H4 (cell line): ENCODE measurements around the gene RAMACL. TPM values are rescaled to one million over a fixed set of nuclear protein-coding genes. Genes with fewer than 3 reads are reported as not detected.
"Not testable (repeated sequence)": the region's sequence is repeated elsewhere in the genome, so short reads cannot be mapped to it uniquely, and the experiment has no call there.

Experiments
- DNase-seq: peaks from one replicate; pipeline ENCODE4 v3.0.0-alpha.2; 2015; ENCODE audit warnings: low spot score
- total RNA-seq: library from RNA; depleted of rRNA; stranded (reverse); fragments of >200 nt; shearing (Covaris generic); gene quantifications from 2 replicates; pipeline ENCODE4 v1.2.3, GENCODE V29; 2014; rRNA removed

RAMACL gene
- total RNA-seq, result 0.04 and 0.08 TPM in 2 replicates

GRCh38 chr6:166586424-166587156 is at the start of gene RAMACL:
TSS of gene RAMACL (minus strand) at chr6:166586678. CDS start at chr6:166586477, 201 bp downstream.
- DNase-seq, result no peak

- no peak for DNase-seq
Observed at GRCh38 chr6:166635013-166635970, 48.8 kb upstream of the RAMACL start.

GRCh38 chr6:166634581-166634980 is 48.1 kb upstream of the RAMACL start:
- not testable (repeated sequence) for DNase-seq

- DNase-seq, result peak; percentile 33
Observed at GRCh38 chr6:166633732-166634535, 47.5 kb upstream of the RAMACL start.

GRCh38 chr6:166632731-166633130 is 46.3 kb upstream of the RAMACL start:
- no peak for DNase-seq

GRCh38 chr6:166630462-166630861 is 44.0 kb upstream of the RAMACL start:
- no peak for DNase-seq

GRCh38 chr6:166629628-166630027 is 43.1 kb upstream of the RAMACL start:
- DNase-seq, result no peak

- DNase-seq, result no peak
Observed at GRCh38 chr6:166627875-166628801, 41.7 kb upstream of the RAMACL start.

GRCh38 chr6:166627033-166627874 is 40.8 kb upstream of the RAMACL start, which contains the start of gene RPS6KA2:
TSS of gene RPS6KA2 (minus strand) at chr6:166627251. CDS start at chr6:166627019, 232 bp downstream.
- peak; percentile 95 for DNase-seq

GRCh38 chr6:166626177-166627032 is 39.9 kb upstream of the RAMACL start:
- DNase-seq, result no peak

- DNase-seq, result no peak
Observed at GRCh38 chr6:166625356-166625755, 38.9 kb upstream of the RAMACL start.

GRCh38 chr6:166624275-166624674 is 37.8 kb upstream of the RAMACL start:
- DNase-seq, result no peak

GRCh38 chr6:166623318-166623717 is 36.8 kb upstream of the RAMACL start:
- DNase-seq, result no peak

- no peak for DNase-seq
Observed at GRCh38 chr6:166621114-166621540, 34.6 kb upstream of the RAMACL start.

GRCh38 chr6:166620478-166621113 is 34.1 kb upstream of the RAMACL start:
- DNase-seq, result no peak

GRCh38 chr6:166619912-166620311 is 33.4 kb upstream of the RAMACL start:
- DNase-seq, result peak; percentile 36

GRCh38 chr6:166618866-166619761 is 32.6 kb upstream of the RAMACL start:
- DNase-seq, result no peak
